Epithelial cell of proximal tubule (primary cell): Measurements from ENCODE around the gene HNRNPC. TPM values are rescaled to one million over a fixed set of nuclear protein-coding genes. Genes with fewer than 3 reads are reported as not detected.
A peak's percentile ranks its signal among the peaks of the same experiment; 100 is the strongest.
"Not testable (repeated sequence)": the region's sequence is repeated elsewhere in the genome, so short reads cannot be mapped to it uniquely, and the experiment has no call there.

Experiments used
- DNase-seq: peaks from one replicate; pipeline ENCODE4 v3.0.0-alpha.2; 2011; ENCODE audit warnings: low read depth
- H3K4me3 ChIP-seq: 2 replicates; pipeline ENCODE4 v1.5.1; 2011; ENCODE audit warnings: low read depth, mild to moderate bottlenecking, low read length
- total RNA-seq: library from RNA; depleted of rRNA; stranded (reverse); fragments of >200 nt; gene quantifications from 2 replicates; pipeline ENCODE4 v1.2.3, GENCODE V29; 2015
- TF ChIP-seq, protein P1 (sequence below): conservative IDR thresholded peaks from 2 replicates; pipeline ENCODE4 v1.5.1; 2012; ENCODE audit warnings: low read depth, mild to moderate bottlenecking, low read length

HNRNPC gene
- total RNA-seq, 1 donor from 2014 or later: 755 TPM

DNA sequence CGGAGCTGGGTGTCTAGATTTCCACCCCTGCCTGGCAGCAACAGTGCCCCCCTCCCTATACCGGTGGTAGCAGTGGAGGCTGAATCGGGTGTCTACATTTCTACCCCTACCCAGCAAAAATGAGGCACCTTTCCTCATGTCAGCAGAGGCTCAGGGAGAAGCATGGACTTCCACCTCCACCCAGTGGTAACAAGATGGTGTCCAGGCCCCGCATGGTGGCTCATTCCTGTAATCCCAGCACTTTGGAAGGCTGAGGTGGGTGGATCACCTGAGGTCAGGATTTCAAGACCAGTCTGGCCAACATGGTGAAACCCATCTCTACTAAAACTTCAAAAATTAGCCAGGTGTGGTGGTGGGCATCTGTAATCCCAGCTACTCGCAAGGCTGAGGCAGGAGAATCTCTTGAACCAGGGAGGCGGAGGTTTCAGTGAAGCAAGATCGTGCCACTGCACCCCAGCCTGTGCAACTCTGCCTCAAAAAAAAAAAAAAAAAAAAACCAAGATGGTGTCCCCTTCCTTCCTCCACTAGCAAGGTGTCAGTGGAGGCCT lies 77.9 kb downstream of the HNRNPC start:
- DNase-seq: no peak
- H3K4me3 ChIP-seq: no peak overlapping the region
- TF ChIP-seq, protein P1, sequence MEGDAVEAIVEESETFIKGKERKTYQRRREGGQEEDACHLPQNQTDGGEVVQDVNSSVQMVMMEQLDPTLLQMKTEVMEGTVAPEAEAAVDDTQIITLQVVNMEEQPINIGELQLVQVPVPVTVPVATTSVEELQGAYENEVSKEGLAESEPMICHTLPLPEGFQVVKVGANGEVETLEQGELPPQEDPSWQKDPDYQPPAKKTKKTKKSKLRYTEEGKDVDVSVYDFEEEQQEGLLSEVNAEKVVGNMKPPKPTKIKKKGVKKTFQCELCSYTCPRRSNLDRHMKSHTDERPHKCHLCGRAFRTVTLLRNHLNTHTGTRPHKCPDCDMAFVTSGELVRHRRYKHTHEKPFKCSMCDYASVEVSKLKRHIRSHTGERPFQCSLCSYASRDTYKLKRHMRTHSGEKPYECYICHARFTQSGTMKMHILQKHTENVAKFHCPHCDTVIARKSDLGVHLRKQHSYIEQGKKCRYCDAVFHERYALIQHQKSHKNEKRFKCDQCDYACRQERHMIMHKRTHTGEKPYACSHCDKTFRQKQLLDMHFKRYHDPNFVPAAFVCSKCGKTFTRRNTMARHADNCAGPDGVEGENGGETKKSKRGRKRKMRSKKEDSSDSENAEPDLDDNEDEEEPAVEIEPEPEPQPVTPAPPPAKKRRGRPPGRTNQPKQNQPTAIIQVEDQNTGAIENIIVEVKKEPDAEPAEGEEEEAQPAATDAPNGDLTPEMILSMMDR: peak; percentile 10

DNA sequence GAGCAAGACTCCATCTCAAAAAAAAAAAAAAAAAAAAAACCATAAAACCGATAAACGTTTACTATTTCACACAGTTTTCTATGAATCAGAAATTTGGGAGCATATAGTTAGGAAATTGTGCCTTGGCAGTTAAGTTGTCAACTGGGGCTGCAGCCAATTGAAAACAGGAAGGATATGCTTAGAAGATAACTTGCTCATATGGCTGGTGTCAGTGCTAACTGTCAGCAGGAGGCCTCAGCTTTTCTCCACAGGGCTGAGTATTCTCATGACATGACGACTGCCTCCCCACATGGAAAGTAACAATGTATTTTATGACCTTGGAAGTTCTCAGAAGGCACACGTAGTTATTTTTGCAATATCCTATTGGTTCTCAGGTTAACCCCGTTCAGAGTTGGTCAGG lies 83.8 kb downstream of the HNRNPC start:
- H3K4me3 ChIP-seq: no peak overlapping the region
- no peak for DNase-seq

DNA sequence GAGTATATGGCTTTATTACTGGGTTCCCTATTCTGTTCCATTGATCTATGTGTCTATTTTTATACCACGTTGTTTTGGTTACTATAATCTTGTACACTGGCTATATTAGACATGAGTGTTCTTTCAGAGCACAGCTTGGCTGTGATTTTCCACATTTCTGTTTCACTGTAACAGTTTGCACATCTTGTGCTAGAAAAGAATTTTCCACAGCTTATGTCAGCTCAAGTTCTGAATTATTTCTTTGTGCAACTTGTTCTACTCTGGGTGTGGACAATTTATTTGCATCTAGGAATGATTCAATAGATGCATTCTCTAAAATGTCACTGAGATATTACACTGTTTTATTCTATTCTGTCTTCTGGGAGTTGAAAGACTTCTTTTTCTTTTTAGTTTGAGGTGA lies 85.0 kb downstream of the HNRNPC start:
- TF ChIP-seq, protein P1: no peak
- DNase-seq: no peak
- no peak overlapping the region for H3K4me3 ChIP-seq

More for the DNA sequence above, 83.8 kb downstream of the HNRNPC start:
- TF ChIP-seq, protein P1: no peak

- TF ChIP-seq, protein P1: no peak
- H3K4me3 ChIP-seq: no peak overlapping the region
- no peak for DNase-seq
Observed at GRCh38 chr14:21182166-21182565, 87.1 kb downstream of the HNRNPC start.

- TF ChIP-seq, protein P1: no peak
- H3K4me3 ChIP-seq: no peak overlapping the region
- no peak for DNase-seq
Observed at GRCh38 chr14:21171128-21171527, 98.1 kb downstream of the HNRNPC start.

- DNase-seq: no peak
Observed at GRCh38 chr14:21169573-21169972, 99.7 kb downstream of the HNRNPC start.

DNA sequence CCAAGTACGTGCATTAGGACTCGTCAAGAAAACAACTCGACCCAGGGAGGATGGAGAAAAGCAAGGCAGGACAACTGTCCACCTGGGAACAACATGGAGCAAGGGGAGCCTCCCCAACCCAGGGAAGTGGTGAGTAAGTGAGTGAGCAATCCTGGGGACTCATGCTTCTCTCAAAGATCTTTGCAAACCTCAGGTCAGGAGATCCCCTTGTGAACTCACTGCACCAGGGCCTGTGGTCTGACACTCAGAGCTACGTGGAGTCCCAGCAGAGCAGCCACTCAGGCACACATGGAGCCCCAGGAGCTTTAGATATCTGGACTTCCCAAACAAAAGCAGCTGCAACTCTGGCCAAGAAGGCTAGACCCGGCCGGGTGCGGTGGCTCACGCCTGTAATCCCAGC lies 101.2 kb downstream of the HNRNPC start:
- TF ChIP-seq, protein P1: no peak
- no peak for DNase-seq
- no peak overlapping the region for H3K4me3 ChIP-seq

More at GRCh38 chr14:21169573-21169972, 99.7 kb downstream of the HNRNPC start:
- no peak overlapping the region for H3K4me3 ChIP-seq
- TF ChIP-seq, protein P1: no peak

GRCh38 chr14:21165670-21166069 lies 103.6 kb downstream of the HNRNPC start:
- H3K4me3 ChIP-seq, DNase-seq: not testable (repeated sequence)

DNA sequence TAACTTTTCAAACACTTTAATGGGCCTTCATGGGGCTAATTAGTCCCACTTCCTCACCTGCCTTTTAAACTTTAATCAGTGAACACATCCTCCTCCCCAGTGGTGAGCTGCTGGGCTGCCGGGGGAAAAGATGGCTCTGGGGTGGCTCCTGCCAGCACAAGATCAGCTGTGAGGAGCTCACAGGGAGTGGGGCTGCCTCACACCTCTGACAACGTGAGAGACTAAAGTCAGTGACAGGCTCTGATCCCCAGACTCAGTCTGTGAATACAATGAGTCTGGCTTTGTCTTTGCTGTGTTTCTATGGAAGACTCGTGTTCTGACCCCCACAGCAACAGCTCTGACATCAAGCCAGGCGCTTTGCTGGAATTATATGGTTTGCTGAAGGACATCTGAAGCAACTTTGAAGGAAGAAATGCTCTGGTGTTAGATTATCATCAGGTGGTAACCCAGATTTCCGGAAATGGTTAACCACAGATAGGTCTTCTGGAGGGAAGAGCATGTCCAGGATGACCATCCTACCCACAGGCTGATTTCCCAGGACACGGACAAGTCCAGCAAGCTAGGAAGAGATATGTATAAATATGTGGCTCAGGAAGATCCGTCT lies 104.1 kb downstream of the HNRNPC start:
- not testable (repeated sequence) for DNase-seq, H3K4me3 ChIP-seq
